Epidermal melanocyte (primary cell): ENCODE results near the gene CDK14.

Source experiments
- DNase-seq: peaks from one replicate; pipeline ENCODE4 v3.0.0; 2011; ENCODE audit warnings: low spot score; ENCODE audit not compliant: insufficient read length

CDK14 gene

DNA sequence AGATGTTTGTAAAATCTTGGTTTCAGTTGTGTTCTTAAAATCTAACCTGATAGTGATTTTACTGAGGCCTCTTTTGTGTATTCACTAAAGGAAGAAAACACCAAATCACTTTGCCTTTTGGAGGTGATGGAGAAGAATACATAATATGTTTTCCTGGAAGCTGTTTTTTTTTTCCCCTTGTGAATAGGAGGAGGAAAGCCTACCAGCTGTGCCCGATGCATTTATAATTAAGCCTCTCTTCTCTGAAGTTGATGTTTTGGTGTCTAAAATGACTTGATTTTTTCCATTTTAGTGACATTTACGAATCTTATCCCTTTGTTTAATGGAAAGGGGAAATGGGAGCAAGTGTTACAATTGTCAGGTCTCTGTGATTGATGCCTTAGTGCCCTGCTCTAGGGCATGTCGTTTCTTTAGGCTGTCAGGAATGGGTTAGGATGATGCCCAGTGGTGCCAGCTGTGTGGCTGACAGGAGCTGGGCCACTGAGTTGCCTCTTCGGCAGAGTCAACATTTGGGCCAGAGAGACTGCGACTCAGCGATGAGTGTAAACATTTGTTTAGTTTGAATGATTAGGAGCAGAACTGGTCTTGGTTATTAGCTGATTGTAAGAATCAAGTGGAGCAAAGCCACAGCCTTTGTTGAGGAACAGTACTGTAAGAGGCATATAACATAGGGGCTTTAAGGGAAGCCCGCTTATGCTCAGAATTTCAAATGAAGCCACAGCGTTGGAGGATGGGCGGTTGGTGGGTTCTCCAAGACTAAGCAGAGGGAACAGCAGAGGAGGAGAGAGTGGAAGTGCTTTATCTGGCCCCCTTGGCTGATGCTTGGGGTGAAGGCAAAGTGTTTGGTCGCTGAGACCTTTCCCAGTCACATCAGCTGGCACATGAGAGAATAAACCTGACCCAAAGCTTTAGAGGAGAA is 81.6 kb downstream of the CDK14 start:
- DNase-seq: no peak

GRCh38 chr7:90678986-90679385 is 82.9 kb downstream of the CDK14 start:
- DNase-seq: no peak

- no peak for DNase-seq
Measured at GRCh38 chr7:90680484-90680883, 84.4 kb downstream of the CDK14 start.

DNA sequence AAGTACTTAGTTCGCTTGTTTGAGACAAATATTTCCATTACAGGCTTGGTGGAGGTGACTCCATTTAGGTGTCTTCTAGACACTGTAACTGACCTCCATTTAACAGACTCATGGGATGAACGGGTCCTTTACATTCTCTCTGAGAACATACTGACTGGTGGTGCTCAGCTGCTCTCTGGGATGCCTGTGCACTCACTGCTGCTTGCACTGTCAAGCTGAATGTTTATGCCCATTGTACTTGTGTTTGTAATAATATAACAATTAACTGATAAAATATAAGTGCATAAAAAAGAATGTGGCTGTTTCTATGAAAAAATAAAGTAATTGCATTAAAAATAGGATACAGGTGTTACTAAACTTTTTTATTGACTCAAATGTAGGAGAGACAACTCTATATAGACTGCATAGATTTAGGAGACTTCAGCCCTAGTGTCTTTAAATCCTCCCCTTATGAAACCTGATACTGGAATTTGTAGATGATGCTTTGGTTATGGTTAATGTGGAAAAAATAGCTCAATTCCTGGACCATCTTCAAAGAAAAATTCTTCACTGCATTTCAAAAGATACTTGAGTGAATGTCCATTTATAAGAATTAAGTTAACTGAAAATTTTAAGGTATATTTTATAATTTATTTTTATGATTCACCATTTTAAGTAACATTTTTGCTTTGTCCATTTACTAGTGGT is 85.4 kb downstream of the CDK14 start:
- DNase-seq: no peak

DNA sequence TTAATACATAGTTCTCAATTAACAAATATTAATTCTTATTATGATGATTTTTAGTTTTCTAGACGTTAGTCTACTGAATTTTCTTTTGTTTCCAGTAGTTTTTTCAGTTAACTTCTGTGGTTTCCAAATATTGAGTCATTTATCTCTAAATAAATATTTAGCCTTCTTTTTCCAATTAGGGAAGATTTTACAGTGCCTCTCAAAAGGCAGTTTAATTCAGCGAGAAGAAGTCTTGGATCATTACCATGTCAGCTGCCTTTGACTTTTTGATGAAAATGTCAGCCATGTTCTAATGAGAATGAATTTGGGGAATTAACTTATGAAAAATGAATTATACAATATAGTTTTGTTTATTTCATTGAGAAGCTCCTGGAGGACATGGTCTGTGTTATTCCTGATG is 90.0 kb downstream of the CDK14 start:
- DNase-seq: no peak

DNA sequence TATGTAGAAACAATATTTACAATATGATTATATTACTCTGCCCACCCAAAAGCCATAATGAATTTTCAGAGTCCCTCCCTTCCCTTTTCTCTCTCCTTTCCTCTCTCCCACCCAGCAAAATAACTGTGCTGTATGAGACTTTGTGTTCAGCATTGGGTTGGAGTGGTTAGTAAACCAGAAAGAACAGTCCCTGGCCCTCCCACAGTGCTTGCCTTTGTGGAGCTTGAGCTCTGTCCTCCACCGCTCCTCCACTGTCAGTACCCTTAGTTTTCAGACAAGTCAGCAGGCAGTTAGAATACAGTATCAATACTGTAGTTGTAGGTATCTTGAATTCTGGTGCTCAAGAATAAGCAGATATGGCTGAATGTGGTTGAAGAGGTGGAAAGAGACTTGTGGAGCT is 92.7 kb downstream of the CDK14 start:
- no peak for DNase-seq

DNA sequence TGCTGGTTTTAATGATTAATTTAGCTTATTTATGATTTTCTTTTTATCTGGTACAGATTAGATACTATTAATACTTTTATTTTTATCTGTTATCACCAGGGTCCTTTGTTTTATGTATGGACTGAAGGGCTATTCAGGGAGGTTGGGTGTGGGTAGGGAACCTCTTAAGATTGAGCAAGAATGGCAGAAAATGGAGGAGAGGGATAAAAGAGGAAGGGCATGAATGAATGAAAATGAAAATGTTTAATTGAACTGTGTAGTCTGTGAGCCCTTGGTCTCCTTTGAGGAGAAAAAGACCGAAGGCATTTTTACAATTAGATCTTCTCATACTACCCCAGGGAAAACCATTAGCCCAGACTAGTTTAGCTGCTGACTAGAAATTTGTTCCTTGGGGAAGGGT is 93.1 kb downstream of the CDK14 start:
- DNase-seq: no peak

DNA sequence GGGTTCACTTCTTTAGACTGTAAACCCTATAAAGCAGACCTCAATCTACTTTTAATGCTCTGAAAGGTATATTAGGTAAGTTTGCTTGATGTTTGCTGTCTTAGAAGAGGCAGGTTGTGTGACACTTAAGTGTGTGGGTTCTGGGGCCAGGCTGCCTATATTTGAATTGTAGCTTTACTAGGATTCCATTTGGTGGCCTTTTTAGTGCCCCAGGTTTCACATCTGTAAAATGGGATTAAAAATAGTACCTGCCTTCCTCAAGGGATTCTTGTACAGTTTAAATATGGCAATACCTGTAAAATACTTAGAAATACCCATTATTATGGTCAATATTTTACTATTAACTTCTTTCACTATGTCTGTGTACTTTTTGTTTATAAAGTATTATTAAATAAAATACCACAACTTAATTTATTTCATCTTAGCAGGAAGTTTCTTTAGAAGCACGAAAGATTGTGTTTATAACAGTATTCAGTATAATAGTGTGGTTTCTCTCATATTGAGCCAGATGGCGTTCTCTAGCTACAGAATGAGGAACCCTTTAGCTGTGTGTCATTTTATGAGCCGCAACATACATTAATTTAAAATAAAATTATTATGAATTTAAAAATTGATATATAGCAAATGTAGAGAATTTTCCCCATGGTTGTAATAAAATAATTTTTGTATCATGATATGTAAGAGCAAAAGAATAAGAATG is 94.2 kb downstream of the CDK14 start:
- no peak for DNase-seq

- DNase-seq: no peak
Measured at GRCh38 chr7:90692396-90692795, 96.3 kb downstream of the CDK14 start.

- DNase-seq: no peak
Measured at GRCh38 chr7:90692947-90693346, 96.8 kb downstream of the CDK14 start.

GRCh38 chr7:90693939-90694338 is 97.8 kb downstream of the CDK14 start:
- DNase-seq: no peak

- no peak for DNase-seq
Measured at GRCh38 chr7:90698616-90699015, 102.5 kb downstream of the CDK14 start.

- DNase-seq: no peak
Measured at GRCh38 chr7:90701021-90701420, 104.9 kb downstream of the CDK14 start.

DNA sequence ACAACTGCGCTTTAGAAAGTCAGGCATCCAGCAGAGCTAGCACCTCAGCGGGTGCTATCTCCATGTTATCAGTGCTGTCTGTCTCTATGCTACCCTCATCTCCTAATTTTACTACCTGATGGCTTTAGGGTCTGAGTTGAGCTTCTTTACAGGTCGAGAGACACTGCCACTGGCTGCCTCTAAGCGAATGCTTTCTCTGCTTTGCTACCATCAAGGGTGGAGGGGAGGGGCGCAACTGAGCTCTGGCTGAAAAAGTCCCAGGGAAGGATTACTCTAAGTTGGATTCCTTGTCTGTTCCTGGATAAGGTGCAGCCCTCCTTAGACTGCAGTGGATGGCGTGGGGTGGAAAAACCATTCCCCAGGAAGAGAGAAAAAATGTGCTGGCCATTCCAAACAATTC is 105.7 kb downstream of the CDK14 start:
- DNase-seq: no peak

DNA sequence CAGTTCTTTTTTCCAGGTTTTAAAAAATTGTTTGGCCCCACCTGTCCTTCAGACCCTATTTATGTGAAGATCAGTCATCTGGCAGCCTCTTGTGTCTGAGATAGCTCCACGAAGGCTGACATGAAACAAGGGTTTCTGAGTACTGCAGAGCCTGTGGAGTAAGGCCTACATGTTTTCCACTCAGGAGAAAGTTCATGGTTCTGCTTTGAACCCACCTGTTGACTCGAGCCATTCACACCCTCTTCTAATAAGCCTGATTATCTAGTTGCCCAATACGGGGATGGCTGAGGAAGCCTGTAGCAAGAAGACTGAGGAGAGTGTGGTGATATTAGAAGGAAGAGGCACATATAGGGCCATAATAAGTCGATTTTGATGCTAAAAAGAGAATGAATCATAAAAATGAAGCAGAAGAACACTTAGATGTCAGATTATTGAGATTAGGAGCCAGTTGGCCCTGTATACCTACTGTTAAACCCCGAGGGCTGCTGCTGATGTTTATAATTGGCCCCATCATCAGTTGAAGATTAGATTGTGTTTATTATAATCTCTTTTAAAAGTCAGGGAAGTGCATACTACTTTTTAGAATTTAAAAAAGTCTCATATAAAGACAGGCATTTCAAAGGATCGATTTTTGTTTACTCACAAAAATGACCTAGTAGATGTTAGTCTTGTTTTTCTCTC is 109.4 kb downstream of the CDK14 start:
- DNase-seq: no peak

DNA sequence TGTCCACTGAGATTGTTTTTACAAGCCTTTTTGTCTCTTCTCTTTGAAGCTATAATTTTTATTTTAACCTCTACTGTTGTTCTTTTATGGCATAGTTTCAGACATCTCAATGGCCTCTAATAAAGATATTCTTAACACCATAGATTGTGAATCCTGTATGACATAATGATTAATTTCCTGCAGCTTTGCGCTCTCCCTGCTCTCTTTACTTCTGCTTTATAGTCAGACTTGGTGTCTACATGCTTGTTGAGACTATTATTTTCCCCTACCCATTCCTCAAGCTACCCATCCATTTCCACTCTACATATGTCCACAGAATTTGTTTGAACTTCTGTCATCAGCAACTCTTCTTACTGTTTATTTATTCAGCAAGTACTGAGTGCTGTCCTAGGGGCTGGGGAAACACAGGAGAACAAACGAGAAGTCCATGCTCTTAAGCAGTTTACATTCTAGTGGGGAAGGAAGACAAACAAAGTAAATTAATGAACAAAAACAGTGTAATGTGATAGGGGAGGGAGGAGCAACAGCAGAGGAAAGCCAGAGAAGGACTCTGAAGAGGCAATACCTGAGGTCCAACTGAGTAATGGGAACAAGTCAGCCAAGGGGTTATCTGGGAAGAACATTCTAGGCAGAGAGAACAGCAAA is 110.1 kb downstream of the CDK14 start:
- no peak for DNase-seq

DNA sequence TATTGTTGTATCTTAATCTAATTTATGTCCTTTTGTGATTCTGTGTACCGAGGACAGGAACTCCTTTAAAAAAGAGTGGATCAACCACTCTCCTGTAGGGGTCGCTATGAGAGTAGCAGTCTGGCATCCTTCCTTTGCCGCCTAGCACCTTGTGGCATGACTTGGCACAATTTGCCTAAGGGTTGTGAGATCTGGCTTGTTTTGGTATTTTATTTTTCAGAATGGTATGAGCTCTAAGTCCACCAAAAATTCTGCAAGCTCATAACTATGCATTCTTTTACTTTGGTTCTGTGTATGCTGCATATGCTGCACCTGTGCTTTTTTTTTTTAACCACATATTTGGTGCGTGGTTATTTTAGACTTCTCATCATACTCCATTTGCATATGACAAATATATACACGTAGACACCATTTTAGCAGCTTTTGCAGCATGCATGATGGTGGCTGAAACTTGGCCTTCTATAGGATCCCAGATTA is 112.8 kb downstream of the CDK14 start:
- no peak for DNase-seq

- DNase-seq: no peak
Measured at GRCh38 chr7:90709501-90710465, 113.7 kb downstream of the CDK14 start.

GRCh38 chr7:90710466-90710850 is 114.3 kb downstream of the CDK14 start:
- DNase-seq: no peak

DNA sequence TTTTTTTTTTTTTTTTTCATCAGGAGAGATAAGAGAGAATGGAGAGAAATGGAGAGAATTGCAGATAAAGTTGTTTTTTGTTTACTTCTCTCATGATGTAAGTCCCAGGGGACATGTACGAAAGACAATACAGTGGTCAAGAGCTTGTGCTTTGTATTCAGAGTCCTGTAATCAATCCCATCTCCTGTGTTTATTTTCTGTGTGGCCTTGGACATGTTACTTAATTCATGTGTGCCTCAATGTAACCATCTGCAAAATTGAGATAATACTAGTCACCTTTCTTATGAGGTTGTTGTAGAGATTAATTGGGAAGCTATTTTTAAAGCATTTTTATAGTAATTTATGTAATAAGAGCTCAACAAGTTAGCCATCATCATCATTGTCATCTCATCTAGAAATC is 117.5 kb downstream of the CDK14 start:
- DNase-seq: no peak
